Glomerular visceral epithelial cell (primary cell): ENCODE measurements around the gene TRNP1.
"Not testable (repeated sequence)": the region's sequence is repeated elsewhere in the genome, so short reads cannot be mapped to it uniquely, and the experiment has no call there.

ENCODE experiments used
- DNase-seq: peaks from one replicate; pipeline ENCODE4 v3.0.0-alpha.2; 2016; ENCODE audit errors: extremely low spot score

TRNP1 gene

GRCh38 chr1:26972390-26972789 is 21.1 kb upstream of the TRNP1 start:
- DNase-seq = no peak

GRCh38 chr1:26972821-26973220 is 20.7 kb upstream of the TRNP1 start:
- DNase-seq = no peak

DNA sequence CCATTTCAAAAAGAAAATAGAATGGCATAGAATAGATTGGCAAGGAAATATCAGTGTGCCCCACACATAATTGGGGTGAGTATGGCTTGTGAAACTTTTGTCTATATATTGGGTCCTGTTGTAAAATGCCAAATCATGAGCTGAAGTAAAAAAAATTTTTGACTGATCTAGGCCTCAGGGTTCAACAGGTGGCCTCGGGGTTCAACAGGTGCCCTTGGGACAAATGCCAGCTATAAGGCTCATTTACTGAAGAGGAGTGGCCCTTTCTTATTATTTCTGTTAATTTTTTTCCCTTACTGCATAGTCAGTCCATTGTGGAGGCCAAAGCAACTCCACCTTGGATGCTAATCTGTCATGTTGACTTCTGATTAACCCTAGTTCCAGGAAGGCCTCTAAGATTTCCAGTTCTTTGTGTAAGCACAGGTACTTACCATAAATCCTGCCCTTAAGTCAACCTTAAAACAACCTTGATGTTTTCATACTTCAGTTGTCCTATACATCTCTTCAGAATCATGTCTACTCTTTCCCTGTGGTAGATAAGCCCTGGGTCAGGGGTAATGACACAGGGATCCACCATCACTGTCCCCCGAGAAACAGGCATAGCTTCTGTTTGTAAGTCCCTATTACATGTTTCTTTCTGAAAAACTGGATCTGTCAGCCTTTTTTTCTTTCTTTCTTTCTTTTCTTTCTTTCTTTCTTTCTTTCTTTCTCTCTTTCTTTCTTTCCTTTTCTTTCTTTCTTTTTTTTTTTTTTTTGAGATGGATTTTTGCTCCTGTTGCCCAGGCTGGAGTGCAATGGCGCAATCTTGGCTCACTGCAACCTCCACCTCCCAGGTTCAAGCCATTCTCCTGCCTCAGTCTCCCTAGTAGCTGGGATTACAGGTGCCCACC is 16.6 kb upstream of the TRNP1 start:
- DNase-seq = no peak

DNA sequence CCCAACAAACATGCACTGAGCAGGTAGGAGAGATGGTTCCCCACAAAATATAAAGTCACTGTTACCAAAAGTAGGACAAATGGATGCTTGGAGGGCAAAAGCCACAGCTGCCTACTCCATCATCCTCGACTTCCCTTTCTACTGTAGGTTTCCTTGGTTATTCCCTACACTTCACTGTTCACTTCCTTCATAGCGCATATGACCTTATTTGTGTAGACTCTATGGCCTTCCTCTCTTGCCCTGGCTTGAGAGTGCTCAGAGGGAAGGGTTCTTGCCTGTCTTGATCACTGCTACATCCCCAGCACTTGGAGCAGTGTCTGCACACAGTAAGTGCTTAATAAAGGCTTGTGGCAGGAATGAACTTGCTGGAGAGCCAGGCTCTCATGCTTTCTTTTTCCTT is 14.6 kb upstream of the TRNP1 start:
- no peak for DNase-seq

GRCh38 chr1:26981146-26981846 is 12.2 kb upstream of the TRNP1 start:
- no peak for DNase-seq

DNA sequence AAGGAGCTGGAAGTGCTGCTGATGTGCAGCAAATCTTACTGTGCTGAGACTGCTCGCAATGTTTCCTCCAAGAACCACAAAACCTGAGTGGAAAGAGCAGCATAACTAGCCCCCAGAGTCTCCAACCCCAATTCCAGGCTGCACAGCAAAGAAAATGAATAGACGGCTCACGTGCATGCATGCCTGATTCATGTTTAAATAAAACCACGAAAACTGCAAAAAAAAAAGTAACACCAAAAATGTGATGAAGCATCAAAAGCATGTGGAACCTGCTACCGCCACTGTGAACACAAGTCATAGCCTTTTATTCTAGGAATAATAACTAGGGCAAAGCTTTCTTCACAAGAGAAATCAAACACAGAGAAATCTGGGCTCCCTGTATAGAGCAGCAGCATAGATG is 9.6 kb upstream of the TRNP1 start:
- DNase-seq = no peak

- no peak for DNase-seq
These were observed 9.2 kb upstream of the TRNP1 start for GRCh38 chr1:26984291-26984690.

DNA sequence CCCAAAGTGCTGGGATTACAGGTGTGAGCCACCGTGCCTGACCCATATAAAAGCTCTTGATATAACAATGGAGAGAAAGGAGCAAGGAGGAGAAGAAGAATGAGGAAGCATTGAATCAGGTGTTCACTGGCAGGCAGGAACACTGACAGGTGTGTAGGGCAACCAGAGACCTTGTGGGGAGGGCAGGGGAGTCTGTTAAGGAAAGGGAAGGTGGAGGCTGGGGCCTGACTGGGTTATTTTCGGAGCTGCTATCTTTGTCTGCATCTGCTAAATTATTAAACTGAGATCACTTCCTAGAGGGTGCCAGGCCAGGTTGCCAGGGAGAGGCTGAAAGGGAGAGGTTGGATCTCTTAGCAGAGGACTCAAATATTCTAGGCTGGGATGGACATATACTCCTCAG is 6.8 kb upstream of the TRNP1 start:
- DNase-seq = no peak

- not testable (repeated sequence) for DNase-seq
These were observed 3.9 kb upstream of the TRNP1 start for GRCh38 chr1:26989403-26990109.

GRCh38 chr1:26991310-26992116 is 2.0 kb upstream of the TRNP1 start:
- DNase-seq = peak; percentile 66

DNA sequence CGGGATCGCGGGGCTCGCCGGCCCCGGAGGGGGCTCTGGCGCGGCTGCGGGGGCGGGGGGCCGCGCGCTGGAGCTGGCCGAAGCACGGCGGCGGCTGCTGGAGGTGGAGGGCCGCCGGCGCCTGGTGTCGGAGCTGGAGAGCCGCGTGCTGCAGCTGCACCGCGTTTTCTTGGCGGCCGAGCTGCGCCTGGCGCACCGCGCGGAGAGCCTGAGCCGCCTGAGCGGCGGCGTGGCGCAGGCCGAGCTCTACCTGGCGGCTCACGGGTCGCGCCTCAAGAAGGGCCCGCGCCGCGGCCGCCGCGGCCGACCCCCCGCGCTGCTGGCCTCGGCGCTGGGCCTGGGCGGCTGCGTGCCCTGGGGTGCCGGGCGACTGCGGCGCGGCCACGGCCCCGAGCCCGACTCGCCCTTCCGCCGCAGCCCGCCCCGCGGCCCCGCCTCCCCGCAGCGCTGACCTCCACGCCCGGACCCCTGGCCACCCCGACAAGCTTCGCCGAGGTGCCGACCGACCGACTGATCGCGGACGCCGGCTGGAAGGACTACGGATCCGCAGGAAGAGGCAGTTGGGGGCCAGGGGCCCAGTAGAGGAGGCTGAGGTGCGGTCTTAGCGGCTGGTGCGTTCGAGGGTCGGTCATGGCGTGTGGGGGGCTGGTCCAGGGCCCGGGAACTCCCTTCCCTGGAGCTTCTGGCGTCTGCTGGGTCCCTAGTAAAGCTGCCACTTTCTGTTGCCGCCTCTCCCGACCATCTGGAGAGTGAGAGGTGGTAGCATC is 711 bp downstream of the TRNP1 start:
- DNase-seq = no peak

GRCh38 chr1:26994787-26995517 is 1.5 kb downstream of the TRNP1 start:
- peak; percentile 40 for DNase-seq

- no peak for DNase-seq
These were observed 2.5 kb downstream of the TRNP1 start for GRCh38 chr1:26996024-26996423.

DNA sequence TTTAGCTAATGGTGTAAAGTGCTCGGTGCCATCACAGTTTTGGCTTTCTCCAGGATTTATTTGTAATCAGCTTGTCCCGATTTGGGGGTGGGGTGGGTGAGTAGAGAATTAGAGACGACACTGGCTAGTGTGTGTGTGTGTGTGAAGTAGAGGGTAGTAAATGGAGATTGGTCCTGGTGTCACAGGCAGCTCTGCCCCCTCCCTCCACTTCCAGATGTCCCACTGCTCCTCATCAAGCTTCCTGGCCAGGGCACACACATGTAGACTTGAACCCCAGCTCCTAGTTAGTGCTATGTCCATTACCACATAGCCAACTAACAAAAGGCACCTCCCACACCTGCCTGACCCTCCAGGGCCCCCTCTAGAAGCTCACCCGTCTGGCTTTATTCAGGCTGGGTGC is 3.2 kb downstream of the TRNP1 start:
- DNase-seq = no peak

- DNase-seq = peak; percentile 51
These were observed 5.2 kb downstream of the TRNP1 start for GRCh38 chr1:26998429-26999300.

DNA sequence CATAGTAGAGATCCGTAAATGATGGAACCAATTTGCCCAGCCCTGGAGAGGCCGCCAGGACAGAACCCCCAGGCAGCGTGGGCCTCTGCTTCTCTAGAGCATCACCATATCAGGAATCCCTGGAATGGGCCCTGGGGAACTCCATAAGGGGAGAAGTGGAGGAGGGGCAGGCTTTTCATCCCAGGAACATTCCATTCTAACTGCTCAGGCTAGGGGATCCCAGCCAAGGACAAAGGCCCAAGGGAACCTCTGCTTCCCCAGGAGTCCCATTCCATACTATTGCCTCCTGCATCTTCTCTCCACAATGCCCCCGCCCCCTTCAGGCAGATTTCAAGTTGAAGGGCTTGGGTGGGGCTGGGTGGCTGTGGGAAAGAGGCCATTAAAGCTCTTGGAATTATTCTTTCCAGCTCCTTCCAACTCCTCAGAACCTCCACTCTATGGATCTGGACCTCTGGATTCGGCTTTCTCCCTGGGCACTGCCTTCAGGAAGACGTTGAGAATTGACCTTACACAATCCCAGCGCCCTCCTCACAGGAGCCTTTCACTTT is 6.0 kb downstream of the TRNP1 start:
- peak; percentile 96 for DNase-seq

DNA sequence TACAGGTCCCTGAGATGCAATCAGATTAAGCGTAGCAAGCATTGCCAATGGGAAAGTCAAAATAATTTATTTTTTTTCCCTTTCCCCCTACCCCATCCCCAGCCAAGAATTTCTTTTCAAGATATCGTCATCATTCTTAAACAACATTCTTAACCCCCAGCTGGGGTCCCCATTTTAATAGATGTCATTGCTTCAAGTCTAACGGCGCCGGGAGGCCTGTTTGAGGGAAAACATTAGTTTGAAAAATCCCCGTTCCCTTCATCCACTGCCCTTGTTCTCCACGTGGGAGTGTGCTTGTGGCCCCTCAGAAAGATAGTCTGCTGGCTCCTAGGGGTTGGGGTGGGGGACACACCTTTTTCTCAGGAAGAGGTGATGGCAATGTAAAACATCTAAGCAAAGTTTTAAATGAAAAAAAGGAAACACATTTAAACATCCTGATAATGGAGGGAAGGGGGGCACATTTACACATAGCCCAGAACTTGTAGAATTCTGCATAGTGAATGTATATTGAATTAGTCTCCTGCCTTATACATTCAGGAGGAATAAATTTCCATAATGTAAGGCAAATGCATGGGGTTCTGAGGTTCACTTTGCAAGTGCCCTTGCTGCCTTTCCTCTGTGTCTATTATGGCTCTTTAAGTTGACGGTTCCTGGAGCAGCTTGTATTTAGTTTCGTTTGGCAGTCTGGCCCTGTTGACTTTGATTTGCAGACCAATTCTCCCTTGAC is 6.8 kb downstream of the TRNP1 start:
- no peak for DNase-seq

- DNase-seq = peak; percentile 72
These were observed 7.4 kb downstream of the TRNP1 start for GRCh38 chr1:27000817-27001460.
